Gastroesophageal sphincter (tissue), 4 donors: ENCODE results near the gene GDF15. TPM values are rescaled to one million over a fixed set of nuclear protein-coding genes. Genes with fewer than 3 reads are reported as not detected.

Experiments used
- ATAC-seq: fragments of 150-250 bp; one replicate; pipeline ENCODE4 v1.9.1; 2016; ENCODE audit warnings: mild to moderate bottlenecking, moderate library complexity
- H3K27ac ChIP-seq, 4 donors: fragments of 200-600 bp; sonication (generic) in 3 of 4; 1 replicate in 3 of 4; 2 replicates in 1 of 4; pipeline ENCODE4 v1.5.1; 2016 to 2019
- H3K27me3 ChIP-seq: fragments of 200-600 bp; sonication (generic); one replicate; pipeline ENCODE4 v1.5.1; 2019
- H3K36me3 ChIP-seq, 2 donors: fragments of 200-600 bp; sonication (generic); one replicate each; pipeline ENCODE4 v1.5.1; 2019; ENCODE audit warnings: control low read depth in 1 of 2
- H3K4me1 ChIP-seq, 3 donors: fragments of 200-600 bp; sonication (generic); 1 replicate in 2 of 3; 2 replicates in 1 of 3; pipeline ENCODE4 v1.5.1; 2016 to 2019; ENCODE audit warnings: control low read depth in 2 of 3
- H3K4me3 ChIP-seq, 2 donors: fragments of 200-600 bp; sonication (generic); one replicate each; pipeline ENCODE4 v1.5.1; 2019; ENCODE audit warnings: mild to moderate bottlenecking in 1 of 2, moderate library complexity in 1 of 2
- H3K9me3 ChIP-seq, 3 donors: fragments of 200-600 bp; sonication (generic); one replicate each; pipeline ENCODE4 v1.5.1; 2017 to 2019; ENCODE audit warnings: control low read depth in 2 of 3
- EP300 ChIP-seq: sonication (generic); formaldehyde crosslinking; IDR thresholded peaks from one replicate; pipeline ENCODE4 v1.6.1; 2017; ENCODE audit warnings: antibody characterized with exemption, mild to moderate bottlenecking
- POLR2A ChIP-seq, 2 donors: fragments of 450-650 bp; IDR thresholded peaks; one replicate each; pipeline ENCODE4 v1.6.1; 2017; ENCODE audit warnings: antibody characterized with exemption in 2 of 2, mild to moderate bottlenecking in 2 of 2, moderate library complexity in 1 of 2
- POLR2AphosphoS5 ChIP-seq: sonication (generic); formaldehyde crosslinking; IDR thresholded peaks from one replicate; pipeline ENCODE4 v1.6.1; 2017; ENCODE audit warnings: antibody characterized with exemption
- WGBS, 2 donors: methylation state at CpG; one replicate each; pipeline ENCODE4 v1.1.5; 2018; ENCODE audit warnings: low coverage in 1 of 2; 5-methylcytosine and 5-hydroxymethylcytosine counted together
- total RNA-seq, 4 donors: library from RNA; depleted of rRNA; stranded (reverse); fragments of >200 nt; gene quantifications; one replicate each; pipeline ENCODE4 v1.1.0, GENCODE V29; 2016
- TF ChIP-seq, protein P1 (sequence below), 4 experiments: fragments of 200-600 bp in 2 of 4; fragments of 450-650 bp in 2 of 4; sonication (generic) in 1 of 4; IDR thresholded peaks; one replicate each; pipeline ENCODE4 v1.5.1; 2017 to 2019; ENCODE audit warnings: antibody characterized with exemption in 4 of 4, mild to moderate bottlenecking in 2 of 4, moderate library complexity in 2 of 4

Gene GDF15
- total RNA-seq, 4 donors from 2014 or later, result 0.62 to 3.7 (median 3.0) TPM

DNA sequence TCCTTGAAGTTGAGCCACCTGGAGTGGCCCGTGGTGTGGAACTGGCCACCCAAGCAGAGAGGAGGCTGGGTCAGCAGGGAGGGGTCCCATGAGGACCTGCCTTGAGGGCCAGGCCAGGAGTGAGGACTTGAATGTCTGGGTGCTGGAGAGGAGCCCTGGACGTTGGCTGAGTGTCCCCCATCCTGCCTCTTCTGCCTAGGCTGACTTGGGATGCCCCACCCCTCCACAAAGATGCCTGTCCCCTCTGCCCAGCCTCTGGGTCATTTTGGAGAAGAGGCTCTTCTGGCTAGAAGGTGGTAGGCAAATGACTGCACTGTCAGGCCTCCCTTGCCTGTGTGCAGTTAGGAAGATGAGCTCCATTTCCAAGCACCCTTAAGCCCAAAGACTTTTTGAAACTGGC is 35.0 kb downstream of the GDF15 start:
- TF ChIP-seq POLR2AphosphoS5, result no peak
- TF ChIP-seq, protein P1, sequence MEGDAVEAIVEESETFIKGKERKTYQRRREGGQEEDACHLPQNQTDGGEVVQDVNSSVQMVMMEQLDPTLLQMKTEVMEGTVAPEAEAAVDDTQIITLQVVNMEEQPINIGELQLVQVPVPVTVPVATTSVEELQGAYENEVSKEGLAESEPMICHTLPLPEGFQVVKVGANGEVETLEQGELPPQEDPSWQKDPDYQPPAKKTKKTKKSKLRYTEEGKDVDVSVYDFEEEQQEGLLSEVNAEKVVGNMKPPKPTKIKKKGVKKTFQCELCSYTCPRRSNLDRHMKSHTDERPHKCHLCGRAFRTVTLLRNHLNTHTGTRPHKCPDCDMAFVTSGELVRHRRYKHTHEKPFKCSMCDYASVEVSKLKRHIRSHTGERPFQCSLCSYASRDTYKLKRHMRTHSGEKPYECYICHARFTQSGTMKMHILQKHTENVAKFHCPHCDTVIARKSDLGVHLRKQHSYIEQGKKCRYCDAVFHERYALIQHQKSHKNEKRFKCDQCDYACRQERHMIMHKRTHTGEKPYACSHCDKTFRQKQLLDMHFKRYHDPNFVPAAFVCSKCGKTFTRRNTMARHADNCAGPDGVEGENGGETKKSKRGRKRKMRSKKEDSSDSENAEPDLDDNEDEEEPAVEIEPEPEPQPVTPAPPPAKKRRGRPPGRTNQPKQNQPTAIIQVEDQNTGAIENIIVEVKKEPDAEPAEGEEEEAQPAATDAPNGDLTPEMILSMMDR (IDR thresholded peaks at IDR 0.05), result no peak
- no peak for TF ChIP-seq POLR2A (IDR thresholded peaks at IDR 0.05)
- no peak for TF ChIP-seq EP300
- peak overlapping the region in 1 of 2 donors; percentile 82 for H3K4me3 ChIP-seq
- no peaks in the 10 kb centered on the region for H3K9me3 ChIP-seq
- WGBS, 2 donors, result 57% methylated on average over 1 of the region's 2 CpGs; no CpG with 5 or more reads in 1 of the 2 donors
- no peaks in the 10 kb centered on the region for H3K36me3 ChIP-seq
- peaks cover 0 to 96% (median 63%) of the 10 kb centered on the region in 3 donors for H3K4me1 ChIP-seq
- H3K27me3 ChIP-seq, result no peaks in the 10 kb centered on the region
- no peak for ATAC-seq
- peak overlapping the region in 3 of 4 donors; percentile 87 to 93 (median 92) for H3K27ac ChIP-seq

DNA sequence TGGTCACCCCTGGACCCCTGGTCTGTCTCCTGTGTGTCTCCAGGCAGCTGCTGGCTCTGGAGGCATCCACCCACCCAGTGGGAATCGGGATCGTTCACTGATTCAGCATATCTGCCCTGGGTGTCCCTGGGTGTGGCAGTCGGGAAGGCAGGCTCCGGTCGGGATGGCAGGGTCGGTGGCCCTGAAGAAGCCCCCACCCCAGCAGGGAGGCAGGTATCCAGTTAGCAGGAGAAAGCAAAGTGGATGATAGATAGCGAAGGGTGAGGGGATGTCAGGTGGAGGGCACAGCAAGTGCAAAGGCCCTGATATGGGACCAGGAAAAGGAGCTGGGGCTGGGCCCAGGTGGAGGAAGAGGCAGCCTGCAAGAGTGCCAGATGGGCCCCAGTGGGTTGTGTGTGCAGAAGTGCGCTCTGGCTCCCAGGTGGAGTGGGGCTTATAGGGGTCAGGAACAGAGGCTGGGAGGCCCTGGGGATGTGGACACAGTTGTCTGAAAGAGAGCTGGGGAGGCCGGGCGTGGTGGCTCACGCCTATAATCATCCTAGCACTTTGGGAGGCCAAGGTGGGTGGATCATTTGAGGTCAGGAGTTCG is 35.5 kb downstream of the GDF15 start:
- H3K27ac ChIP-seq, result peak overlapping the region in 3 of 4 donors; percentile 87 to 93 (median 92)
- no peaks in the 10 kb centered on the region for H3K9me3 ChIP-seq
- no peak overlapping the region for H3K4me3 ChIP-seq

GRCh38 chr19:18422530-18423191 is 36.7 kb downstream of the GDF15 start:
- TF ChIP-seq, protein P1 (IDR thresholded peaks at IDR 0.05), result no peak
- TF ChIP-seq POLR2A (IDR thresholded peaks at IDR 0.05), result no peak
- Histone ChIP-seq H3K27ac (peak overlapping the region in 2 of 4 donors; percentile 84 to 86), H3K36me3 (peaks cover 0 to 7% of the 10 kb centered on the region in 2 donors), H3K4me1 (peaks cover 0 to 96% (median 54%) of the 10 kb centered on the region in 3 donors), H3K4me3 (no peak overlapping the region), H3K9me3 (no peaks in the 10 kb centered on the region), H3K27me3 (no peaks in the 10 kb centered on the region)
- 83% methylated on average over 2 of the region's 14 CpGs; no CpG with 5 or more reads in 1 of the 2 donors for WGBS, 2 donors
- no peak for ATAC-seq

More for the DNA sequence above, 35.5 kb downstream of the GDF15 start:
- peaks cover 0 to 96% (median 62%) of the 10 kb centered on the region in 3 donors for H3K4me1 ChIP-seq
- 85 to 88% methylated on average over 4 to 6 of the region's 12 CpGs for WGBS, 2 donors
- H3K36me3 ChIP-seq, result no peaks in the 10 kb centered on the region
- H3K27me3 ChIP-seq, result no peaks in the 10 kb centered on the region
- no peak for ATAC-seq
- TF ChIP-seq POLR2AphosphoS5 (no peak), POLR2A (IDR thresholded peaks at IDR 0.05) (no peak), EP300 (no peak)
- TF ChIP-seq, protein P1 (IDR thresholded peaks at IDR 0.05), result no peak

GRCh38 chr19:18423258-18424020 is 37.5 kb downstream of the GDF15 start:
- H3K4me3 ChIP-seq, result no peak overlapping the region
- peaks cover 0 to 10% of the 10 kb centered on the region in 2 donors for H3K36me3 ChIP-seq
- no peak for ATAC-seq
- TF ChIP-seq EP300 (no peak), POLR2AphosphoS5 (no peak)
- TF ChIP-seq, protein P1 (IDR thresholded peaks at IDR 0.05), result no peak
- H3K27ac ChIP-seq, result peak overlapping the region in 3 of 4 donors; percentile 84 to 86 (median 85)
- peaks cover 0 to 96% (median 50%) of the 10 kb centered on the region in 3 donors for H3K4me1 ChIP-seq
- no peaks in the 10 kb centered on the region for H3K27me3 ChIP-seq
- H3K9me3 ChIP-seq, result no peaks in the 10 kb centered on the region
- WGBS, 2 donors, result 80 to 98% methylated on average over 6 to 14 of the region's 21 CpGs
